ENCODE results near the gene TERF2IP.

Gene TERF2IP, protein sequence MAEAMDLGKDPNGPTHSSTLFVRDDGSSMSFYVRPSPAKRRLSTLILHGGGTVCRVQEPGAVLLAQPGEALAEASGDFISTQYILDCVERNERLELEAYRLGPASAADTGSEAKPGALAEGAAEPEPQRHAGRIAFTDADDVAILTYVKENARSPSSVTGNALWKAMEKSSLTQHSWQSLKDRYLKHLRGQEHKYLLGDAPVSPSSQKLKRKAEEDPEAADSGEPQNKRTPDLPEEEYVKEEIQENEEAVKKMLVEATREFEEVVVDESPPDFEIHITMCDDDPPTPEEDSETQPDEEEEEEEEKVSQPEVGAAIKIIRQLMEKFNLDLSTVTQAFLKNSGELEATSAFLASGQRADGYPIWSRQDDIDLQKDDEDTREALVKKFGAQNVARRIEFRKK

DNA sequence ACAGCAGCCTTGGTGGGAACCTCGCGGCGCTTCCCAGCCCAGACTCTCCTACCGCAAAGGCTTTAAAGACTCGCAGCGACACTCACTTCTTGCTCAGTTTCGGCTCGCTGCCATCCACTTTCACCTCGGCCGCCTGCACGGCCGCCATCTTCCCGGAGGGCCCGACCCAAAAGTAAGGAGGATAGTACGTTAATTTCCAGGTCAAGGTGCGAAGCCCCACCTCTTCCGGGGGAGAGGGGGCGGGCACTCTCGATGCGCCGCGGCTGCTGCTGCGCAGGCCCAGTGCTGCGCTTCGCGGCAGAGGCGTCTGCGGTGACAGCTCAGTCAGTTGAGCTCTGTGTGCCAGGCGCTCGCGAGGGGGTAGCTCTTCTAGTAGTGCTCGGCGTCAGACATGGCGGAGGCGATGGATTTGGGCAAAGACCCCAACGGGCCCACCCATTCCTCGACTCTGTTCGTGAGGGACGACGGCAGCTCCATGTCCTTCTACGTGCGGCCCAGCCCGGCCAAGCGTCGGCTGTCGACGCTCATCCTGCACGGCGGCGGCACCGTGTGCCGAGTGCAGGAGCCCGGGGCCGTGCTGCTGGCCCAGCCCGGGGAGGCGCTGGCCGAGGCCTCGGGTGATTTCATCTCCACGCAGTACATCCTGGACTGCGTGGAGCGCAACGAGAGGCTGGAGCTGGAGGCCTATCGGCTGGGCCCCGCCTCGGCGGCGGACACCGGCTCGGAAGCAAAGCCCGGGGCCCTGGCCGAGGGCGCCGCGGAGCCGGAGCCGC, at the start of gene TERF2IP, which contains the start of gene KARS1:
Gene TERF2IP (plus strand): TSS at position 282 of the 773 bp plus-strand sequence. CDS start 110 bp downstream, at position 392.
Gene KARS1 (minus strand): TSS at position 174 of the 773 bp plus-strand sequence. CDS start 26 bp downstream, at position 148.
- DNase-seq (ENCODE audit: low spot score): peak; percentile 95

DNA sequence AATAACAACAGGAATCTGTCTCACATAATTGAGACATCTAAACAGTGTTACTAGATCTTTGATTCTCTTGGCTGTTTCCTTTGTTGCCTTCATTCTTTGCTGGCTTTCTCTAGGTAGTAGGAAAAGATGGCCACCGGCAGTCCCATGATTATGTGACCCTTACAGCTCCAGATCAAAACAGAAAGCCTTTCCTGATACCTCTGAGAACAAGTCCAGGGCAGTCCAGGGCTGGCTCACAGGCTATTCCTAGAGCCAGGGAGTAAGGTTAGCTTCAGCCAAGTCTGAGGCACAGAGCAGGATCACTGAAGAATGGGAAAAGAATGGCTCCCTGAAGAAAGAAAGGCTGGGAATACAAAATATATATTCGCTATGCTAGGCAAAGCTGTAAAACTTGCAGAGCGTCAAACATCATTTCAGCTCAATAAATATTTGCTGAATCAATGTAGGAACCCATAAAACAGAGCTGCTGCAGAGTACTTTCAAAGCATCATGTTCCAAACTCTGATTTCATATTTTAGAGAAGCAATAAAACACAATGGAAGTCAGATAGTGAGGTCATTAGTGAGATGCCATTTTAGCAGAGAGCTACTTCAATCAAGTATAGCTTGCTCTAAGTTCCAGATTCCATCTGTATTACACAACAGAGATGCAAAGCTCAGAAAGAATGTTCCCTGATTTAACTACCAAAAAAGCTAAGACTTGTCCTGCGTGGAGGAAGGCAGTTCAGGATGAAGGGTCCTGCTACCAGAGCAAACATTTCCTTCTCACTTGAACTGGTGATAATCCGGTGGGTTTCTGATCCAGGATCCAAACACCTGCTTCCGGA, 47.9 kb upstream of the TERF2IP start:
- DNase-seq (ENCODE audit: low spot score): no peak

DNA sequence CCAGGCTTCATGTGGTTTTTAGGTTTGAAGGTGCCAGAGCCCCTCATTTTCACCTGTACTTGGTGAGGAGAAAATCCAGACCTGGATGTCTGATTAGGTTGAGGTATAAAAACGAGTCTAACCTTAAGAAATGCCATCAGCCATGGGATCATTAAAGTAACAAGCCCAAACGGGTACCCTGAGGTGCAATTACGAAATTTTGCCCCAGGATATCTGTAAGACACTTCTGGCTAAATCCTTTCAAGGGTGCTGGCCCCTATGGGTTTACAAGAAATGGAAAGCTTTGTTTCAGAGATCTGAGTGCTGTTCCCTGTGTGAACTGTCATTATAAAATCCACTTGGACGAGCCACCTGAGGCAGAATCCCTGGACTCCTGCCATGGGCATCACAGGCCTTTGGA, 44.3 kb upstream of the TERF2IP start:
- no peak for DNase-seq (ENCODE audit: low spot score)

GRCh38 chr16:75606507-75606906, 41.1 kb upstream of the TERF2IP start:
- DNase-seq (ENCODE audit: low spot score): no peak

GRCh38 chr16:75614066-75614897, 33.3 kb upstream of the TERF2IP start:
- no peak for DNase-seq (ENCODE audit: low spot score)

- DNase-seq (ENCODE audit: low spot score): no peak
These were observed 32.0 kb upstream of the TERF2IP start for GRCh38 chr16:75615619-75616018.

GRCh38 chr16:75616521-75617010, 31.0 kb upstream of the TERF2IP start:
- peak; percentile 37 for DNase-seq (ENCODE audit: low spot score)

- no peak for DNase-seq (ENCODE audit: low spot score)
These were observed 30.5 kb upstream of the TERF2IP start for GRCh38 chr16:75617121-75617520.

- no peak for DNase-seq (ENCODE audit: low spot score)
These were observed 28.8 kb upstream of the TERF2IP start for GRCh38 chr16:75618780-75619179.

- peak; percentile 80 for DNase-seq (ENCODE audit: low spot score)
These were observed 27.0 kb upstream of the TERF2IP start for GRCh38 chr16:75620326-75621169.

GRCh38 chr16:75621170-75621477, 26.4 kb upstream of the TERF2IP start:
- peak; percentile 45 for DNase-seq (ENCODE audit: low spot score)

DNA sequence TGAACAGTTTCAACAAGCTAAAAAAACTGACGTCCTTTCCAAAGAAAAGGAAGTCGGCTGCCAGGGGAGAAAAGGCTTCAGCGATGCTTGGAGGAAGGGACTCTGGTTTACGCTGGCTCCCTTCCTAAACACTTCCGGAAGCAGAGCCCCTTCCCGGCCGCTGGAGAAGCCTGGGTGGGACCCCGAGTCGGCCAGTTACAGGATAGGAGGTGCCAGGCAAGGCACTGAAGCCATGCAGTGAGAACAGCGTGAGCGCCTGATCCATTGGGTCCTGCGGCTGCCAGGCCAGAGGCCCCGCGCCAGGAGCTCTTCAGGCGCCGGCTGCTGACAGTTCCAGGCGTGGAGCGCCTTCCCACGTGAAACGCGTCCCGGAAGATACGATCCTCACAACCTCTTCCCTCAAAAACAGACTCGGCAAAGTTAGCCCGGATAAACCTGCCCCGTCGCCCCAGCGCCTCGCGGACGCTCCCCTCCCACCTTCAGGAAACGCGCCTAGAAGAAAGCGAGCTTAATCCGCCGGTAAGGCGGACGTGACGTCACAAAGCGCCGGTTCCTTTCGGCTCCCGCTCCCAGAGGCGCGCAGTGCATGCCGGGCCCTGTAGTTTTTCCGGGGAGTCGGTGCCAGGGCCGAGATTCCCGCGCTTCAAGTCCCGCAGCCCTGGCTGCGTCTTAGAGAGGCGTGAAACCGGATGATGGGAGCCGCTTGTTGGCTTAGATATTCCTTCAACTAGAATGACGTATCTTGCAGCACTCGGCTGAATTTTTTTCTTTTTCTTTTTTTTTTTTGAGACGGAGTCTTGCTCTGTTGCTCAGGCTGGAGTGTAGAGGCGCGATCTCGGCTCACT, 24.6 kb upstream of the TERF2IP start, which contains the start of gene ADAT1:
Gene ADAT1 (minus strand): TSS at position 521 of the 845 bp plus-strand sequence. CDS start 2,482 bp downstream, outside the sequence.
- DNase-seq (ENCODE audit: low spot score): peak; percentile 95

- DNase-seq (ENCODE audit: low spot score): no peak
These were observed 22.6 kb upstream of the TERF2IP start for GRCh38 chr16:75624921-75625334.

DNA sequence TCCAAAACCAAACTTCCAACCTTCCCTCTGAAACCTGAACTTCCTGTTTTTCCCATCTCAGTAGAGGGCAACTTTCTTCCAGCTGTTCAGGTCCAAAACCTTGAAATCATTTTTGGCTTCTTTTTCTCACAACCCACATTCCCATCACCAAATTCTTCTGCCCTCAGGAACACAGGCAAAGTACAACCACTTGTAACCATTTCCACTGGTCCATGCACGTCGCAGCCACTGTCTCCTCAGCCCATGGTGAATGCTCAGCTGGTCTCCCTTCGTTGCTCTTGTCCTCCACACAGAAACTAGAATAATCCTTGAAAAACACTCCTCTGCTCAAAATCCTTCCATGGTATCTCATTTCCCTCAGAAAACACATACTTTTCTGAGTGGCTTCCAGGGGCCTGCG, 20.8 kb upstream of the TERF2IP start:
- no peak for DNase-seq (ENCODE audit: low spot score)

DNA sequence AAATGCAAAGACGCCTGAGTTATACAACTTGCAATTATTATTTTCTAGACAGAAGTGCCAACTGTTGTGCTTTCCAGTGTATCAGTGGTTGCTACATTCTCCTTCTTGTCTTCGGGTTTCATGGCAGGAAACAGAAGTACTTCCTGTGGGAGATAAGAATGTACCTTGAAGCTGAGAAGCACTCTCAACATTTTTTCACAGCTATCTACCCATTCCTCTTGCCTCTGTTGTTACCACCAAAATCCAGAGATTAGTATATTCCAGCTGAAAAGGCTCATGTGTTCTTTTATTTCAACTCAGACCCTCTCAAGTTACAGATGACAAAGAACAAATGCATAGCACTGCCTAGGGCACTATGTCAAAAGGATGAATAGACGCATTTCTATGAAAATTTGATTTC, 19.7 kb upstream of the TERF2IP start:
- DNase-seq (ENCODE audit: low spot score): peak; percentile 23

GRCh38 chr16:75628351-75628750, 19.2 kb upstream of the TERF2IP start:
- DNase-seq (ENCODE audit: low spot score): no peak

GRCh38 chr16:75629132-75629531, 18.4 kb upstream of the TERF2IP start:
- DNase-seq (ENCODE audit: low spot score): no peak

GRCh38 chr16:75630052-75630451, 17.5 kb upstream of the TERF2IP start:
- DNase-seq (ENCODE audit: low spot score): no peak

GRCh38 chr16:75632857-75633256, 14.7 kb upstream of the TERF2IP start:
- no peak for DNase-seq (ENCODE audit: low spot score)
